OCI-LY3 (cell line): ENCODE results near the gene CASQ2.

Experiments used
- H2AFZ ChIP-seq: fragments of 200-600, 300-600 bp; shearing (Covaris generic); 2 replicates; pipeline ENCODE4 v1.6.0; 2014; ENCODE audit warnings: antibody characterized with exemption, low read depth, low read length
- H3K27ac ChIP-seq: fragments of 200-600, 300-600 bp; sonication (generic); 2 replicates; pipeline ENCODE4 v1.5.1; 2014; ENCODE audit warnings: mild to moderate bottlenecking, low read length, moderate library complexity, mixed read lengths
- H3K27me3 ChIP-seq: fragments of 200-600, 300-600 bp; sonication (generic); 2 replicates; pipeline ENCODE4 v1.6.1; 2014; ENCODE audit warnings: low read depth, low read length, mixed read lengths
- H3K36me3 ChIP-seq: fragments of 200-600, 300-600 bp; sonication (generic); replicated peaks from 2 replicates; pipeline ENCODE3; 2014; ENCODE audit warnings: low read depth, low read length, mixed read lengths
- H3K4me1 ChIP-seq: fragments of 300-600, 200-600 bp; sonication (generic); 2 replicates; pipeline ENCODE4 v1.6.1; 2014; ENCODE audit warnings: low read length, mixed read lengths
- H3K4me2 ChIP-seq: fragments of 200-600, 300-600 bp; sonication (generic); 2 replicates; pipeline ENCODE4 v1.6.1; 2014; ENCODE audit warnings: low read length, mixed read lengths
- H3K4me3 ChIP-seq: fragments of 300-600, 200-600 bp; sonication (generic); 2 replicates; pipeline ENCODE4 v1.5.1; 2014; ENCODE audit warnings: antibody characterized with exemption, mild to moderate bottlenecking, low read length, moderate library complexity
- H3K79me2 ChIP-seq: fragments of 300-600, 200-600 bp; shearing (Covaris generic); 2 replicates; pipeline ENCODE4 v1.6.1; 2014; ENCODE audit warnings: mild to moderate bottlenecking, low read length, mixed read lengths
- H3K9ac ChIP-seq: fragments of 300-600, 200-600 bp; shearing (Covaris generic); 2 replicates; pipeline ENCODE4 v1.6.0; 2014; ENCODE audit warnings: mild to moderate bottlenecking, low read length, moderate library complexity
- H3K9me3 ChIP-seq: fragments of 200-600, 300-600 bp; shearing (Covaris generic); 2 replicates; pipeline ENCODE4 v1.6.1; 2014; ENCODE audit warnings: low read length, mixed read lengths; ENCODE audit not compliant: insufficient read depth
- H4K20me1 ChIP-seq: fragments of 200-600, 300-600 bp; sonication (generic); 2 replicates; pipeline ENCODE4 v1.6.1; 2016; ENCODE audit warnings: low read length, mixed read lengths; ENCODE audit not compliant: insufficient read depth
- CTCF ChIP-seq: fragments of 200-600, 300-600 bp; sonication (generic); IDR thresholded peaks from 2 replicates; pipeline ENCODE4 v1.5.1; 2014; ENCODE audit warnings: antibody characterized with exemption, low read length, low read depth
- EZH2phosphoT487 ChIP-seq: fragments of 200-600 bp; shearing (Covaris generic); IDR thresholded peaks from 2 replicates; pipeline ENCODE4 v1.6.1; 2018; ENCODE audit warnings: antibody characterized with exemption, mixed run types, low read depth

The CASQ2 gene

DNA sequence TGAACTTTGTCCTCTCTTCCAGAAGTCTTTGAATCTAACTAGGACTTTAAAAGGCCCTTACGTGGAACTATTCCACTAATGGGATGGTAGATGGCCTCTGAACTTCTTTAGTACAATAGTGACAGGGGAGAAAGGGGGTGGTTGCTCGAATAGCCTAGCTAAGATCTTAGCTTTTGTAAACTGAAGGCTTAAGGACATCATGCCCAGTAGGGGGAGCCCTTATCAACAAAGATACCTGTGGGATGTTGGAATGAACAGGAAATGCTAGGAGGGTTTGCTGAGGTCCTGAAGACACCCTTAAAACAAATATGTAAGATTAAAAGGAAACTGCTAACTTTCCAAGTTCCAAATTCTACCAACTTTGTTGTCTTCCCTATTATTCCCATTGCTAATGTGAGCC, 39.2 kb upstream of the CASQ2 start:
- no peaks in the 10 kb centered on the region for H3K9me3 ChIP-seq
- no peaks in the 10 kb centered on the region for H3K36me3 ChIP-seq
- no peak overlapping the region for H3K4me2 ChIP-seq
- peak; percentile 67 for TF ChIP-seq CTCF
- no peak for TF ChIP-seq EZH2phosphoT487
- H2AFZ ChIP-seq = no peak overlapping the region
- no peak overlapping the region for H3K9ac ChIP-seq
- no peaks in the 10 kb centered on the region for H3K4me1 ChIP-seq
- no peaks in the 10 kb centered on the region for H3K79me2 ChIP-seq
- no peak overlapping the region for H3K27ac ChIP-seq
- H3K4me3 ChIP-seq = no peak overlapping the region
- H3K27me3 ChIP-seq = no peaks in the 10 kb centered on the region
- H4K20me1 ChIP-seq = no peaks in the 10 kb centered on the region

DNA sequence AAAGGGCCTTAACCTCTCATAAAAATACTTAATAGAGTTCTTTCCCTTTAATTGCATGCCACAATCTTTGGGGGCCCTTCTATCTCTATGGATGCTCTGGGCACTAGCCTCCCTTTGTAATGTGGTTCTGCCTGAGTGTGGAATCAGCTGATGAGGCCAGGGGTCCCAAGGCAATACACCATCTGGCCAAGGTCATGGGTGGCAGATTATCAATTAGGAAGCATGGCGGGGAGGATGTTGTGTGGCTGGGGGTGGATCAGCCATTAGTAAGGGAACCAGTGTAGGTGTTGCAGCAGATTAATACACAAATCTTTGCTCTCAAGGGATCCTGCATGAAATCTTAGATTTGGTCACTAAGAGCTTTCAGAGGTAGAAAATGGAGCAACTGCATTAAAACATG, 37.1 kb upstream of the CASQ2 start:
- H2AFZ ChIP-seq = no peak overlapping the region
- no peaks in the 10 kb centered on the region for H3K4me1 ChIP-seq
- H3K79me2 ChIP-seq = no peaks in the 10 kb centered on the region
- H3K9ac ChIP-seq = no peak overlapping the region
- H4K20me1 ChIP-seq = no peaks in the 10 kb centered on the region
- H3K27me3 ChIP-seq = no peaks in the 10 kb centered on the region
- H3K9me3 ChIP-seq = no peaks in the 10 kb centered on the region
- H3K27ac ChIP-seq = no peak overlapping the region
- no peak overlapping the region for H3K4me3 ChIP-seq
- no peaks in the 10 kb centered on the region for H3K36me3 ChIP-seq
- TF ChIP-seq CTCF (no peak), EZH2phosphoT487 (no peak)
- H3K4me2 ChIP-seq = no peak overlapping the region

DNA sequence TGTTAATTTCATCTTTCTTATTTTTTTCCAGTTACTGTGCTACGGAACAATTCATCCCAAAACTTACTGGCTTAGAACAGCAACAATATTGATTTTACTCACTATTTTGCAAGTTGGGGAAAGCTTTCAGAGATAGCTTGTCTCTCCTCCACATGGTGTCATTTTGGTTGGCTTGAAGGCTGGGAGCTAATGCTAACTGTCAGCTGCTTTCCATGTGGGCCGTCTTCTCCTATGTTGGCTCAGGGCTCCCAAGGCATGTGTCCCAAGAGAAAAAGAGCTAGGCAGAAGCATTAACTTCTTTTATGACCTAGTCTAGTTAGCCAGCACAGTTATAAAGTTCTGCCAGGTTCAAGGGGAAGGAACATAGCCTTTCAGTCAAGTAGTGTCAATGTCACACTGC, 33.9 kb upstream of the CASQ2 start:
- no peaks in the 10 kb centered on the region for H3K36me3 ChIP-seq
- H3K79me2 ChIP-seq = no peaks in the 10 kb centered on the region
- H3K9me3 ChIP-seq = no peaks in the 10 kb centered on the region
- H3K27ac ChIP-seq = no peak overlapping the region
- H3K4me2 ChIP-seq = no peak overlapping the region
- H3K4me1 ChIP-seq = no peaks in the 10 kb centered on the region
- H3K4me3 ChIP-seq = no peak overlapping the region
- H3K27me3 ChIP-seq = no peaks in the 10 kb centered on the region
- TF ChIP-seq CTCF = no peak
- no peak for TF ChIP-seq EZH2phosphoT487
- H2AFZ ChIP-seq = no peak overlapping the region
- no peak overlapping the region for H3K9ac ChIP-seq
- no peaks in the 10 kb centered on the region for H4K20me1 ChIP-seq

GRCh38 chr1:115797486-115797885, 29.0 kb upstream of the CASQ2 start:
- Histone ChIP-seq H3K4me2 (no peak overlapping the region), H4K20me1 (no peaks in the 10 kb centered on the region), H3K4me3 (no peak overlapping the region), H3K36me3 (no peaks in the 10 kb centered on the region), H3K79me2 (no peaks in the 10 kb centered on the region), H3K9me3 (no peaks in the 10 kb centered on the region), H3K9ac (no peak overlapping the region), H3K4me1 (no peaks in the 10 kb centered on the region), H3K27me3 (no peaks in the 10 kb centered on the region), H2AFZ (no peak overlapping the region), H3K27ac (no peak overlapping the region)
- no peak for TF ChIP-seq EZH2phosphoT487

DNA sequence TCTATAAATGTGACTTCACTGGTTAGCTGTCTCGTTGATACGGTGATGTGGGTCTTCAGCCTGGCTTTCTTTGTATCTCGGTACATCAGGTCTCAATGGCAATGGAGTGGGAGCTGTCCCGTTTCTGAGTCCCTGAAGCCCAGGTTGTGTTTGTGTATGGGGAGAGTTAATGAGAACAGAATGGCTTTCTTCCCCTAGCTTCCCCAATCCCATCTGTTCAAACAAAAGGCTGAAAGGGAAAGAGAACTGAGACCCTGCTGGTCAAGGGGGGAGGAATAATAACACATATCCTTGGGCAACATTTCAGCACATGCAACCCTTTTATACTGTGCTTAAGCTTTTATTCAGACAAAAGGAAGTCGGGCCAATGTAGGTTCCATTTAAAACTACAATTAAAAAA, 28.4 kb upstream of the CASQ2 start:
- H3K27ac ChIP-seq = no peak overlapping the region
- no peaks in the 10 kb centered on the region for H4K20me1 ChIP-seq
- no peaks in the 10 kb centered on the region for H3K4me1 ChIP-seq
- H3K4me2 ChIP-seq = no peak overlapping the region
- TF ChIP-seq EZH2phosphoT487 = no peak
- TF ChIP-seq CTCF = no peak
- H3K36me3 ChIP-seq = no peaks in the 10 kb centered on the region
- no peak overlapping the region for H3K9ac ChIP-seq
- no peaks in the 10 kb centered on the region for H3K79me2 ChIP-seq
- H2AFZ ChIP-seq = no peak overlapping the region
- H3K27me3 ChIP-seq = no peaks in the 10 kb centered on the region
- no peak overlapping the region for H3K4me3 ChIP-seq
- no peaks in the 10 kb centered on the region for H3K9me3 ChIP-seq
